K562 (cell line): ENCODE measurements around the gene RNF215. TPM values are rescaled to one million over a fixed set of nuclear protein-coding genes. Genes with fewer than 3 reads are reported as not detected.

Experiments
- BRCA1 ChIP-seq, 2 experiments: fragments of 450-650 bp in 1 of 2; sonication (generic) in 1 of 2; formaldehyde crosslinking in 1 of 2; IDR thresholded peaks; 2 replicates each; pipeline versions ENCODE4 v1.5.0 to v1.6.1; 2017 to 2020; ENCODE audit warnings: mild to moderate bottlenecking in 1 of 2, missing genetic modification reagents in 1 of 2
- NFE2 ChIP-seq: IDR thresholded peaks from 2 replicates; pipeline ENCODE4 v1.6.1; 2014; ENCODE audit warnings: antibody characterized with exemption, low read depth
- TFAM ChIP-seq: fragments of 250-450 bp; sonication (Bioruptor Pico); conservative IDR thresholded peaks from 2 replicates; pipeline ENCODE4 v1.5.0; 2021; ENCODE audit warnings: mild to moderate bottlenecking, moderate library complexity
- TGIF2 ChIP-seq: sonication (generic); formaldehyde crosslinking; IDR thresholded peaks from 2 replicates; pipeline ENCODE4 v1.8.1; 2022; ENCODE audit warnings: mild to moderate bottlenecking, missing genetic modification reagents, moderate library complexity
- XRCC3 ChIP-seq: fragments of 450-650 bp; IDR thresholded peaks from 2 replicates; pipeline ENCODE4 v1.6.1; 2017; ENCODE audit warnings: mild to moderate bottlenecking, moderate library complexity
- ZNF133 ChIP-seq: fragments of 250-450 bp; sonication (Bioruptor Pico); IDR thresholded peaks from 2 replicates; pipeline ENCODE4 v1.4.0; 2020; ENCODE audit warnings: mild to moderate bottlenecking
- ZNF431 ChIP-seq: sonication (generic); formaldehyde crosslinking; IDR thresholded peaks from 2 replicates; pipeline ENCODE4 v1.8.0; 2022; ENCODE audit warnings: mild to moderate bottlenecking, missing genetic modification reagents
- ZNF436 ChIP-seq: fragments of 250-450, 450-650 bp; sonication (Bioruptor Pico); formaldehyde crosslinking; IDR thresholded peaks from 2 replicates; pipeline ENCODE4 v1.7.0; 2020; ENCODE audit warnings: mild to moderate bottlenecking
- polyA plus RNA-seq, 8 experiments: library from polyadenylated mRNA; depleted of rRNA in 4 of 8; stranded (reverse) in 5 of 8; unstranded in 3 of 8; fragments of >200 nt; fragmentation: Nextera tagmentation in 2 of 8; fragmentation: Illumina TruSeq in 1 of 8; extraction: Ambion mirVana in 2 of 8; extraction: Trizol in 1 of 8; gene quantifications; 2 replicates each; pipeline versions ENCODE4 v1.2.1 to v1.2.3, GENCODE V29; 2011 to 2014; ENCODE audit warnings: inconsistent platforms in 1 of 8, missing spikeins in 1 of 8
- total RNA-seq, 7 experiments: library from RNA; depleted of rRNA in 6 of 7; stranded (reverse); fragments of >200 nt in 6 of 7; fragmentation: Illumina TruSeq in 2 of 7; extraction: Trizol in 2 of 7; gene quantifications; 2 replicates each; pipeline versions ENCODE4 v1.2.1 to v1.2.3, GENCODE V29; 2011 to 2021; ENCODE audit warnings: low replicate concordance in 1 of 7
- TF ChIP-seq, protein P1 (sequence below), 2 experiments: fragments of 450-650 bp; formaldehyde crosslinking in 1 of 2; IDR thresholded peaks; 2 replicates each; pipeline versions ENCODE4 v1.4.0 to v1.6.1; 2014 to 2020; ENCODE audit warnings: mild to moderate bottlenecking in 2 of 2, borderline replicate concordance in 1 of 2, low read depth in 1 of 2
- TF ChIP-seq, protein P2 (sequence below): fragments of 250-450 bp; sonication (Bioruptor Pico); IDR thresholded peaks from 2 replicates; pipeline ENCODE4 v1.4.0; 2020; ENCODE audit warnings: borderline replicate concordance
- TF ChIP-seq, protein P3 (sequence below): sonication (generic); formaldehyde crosslinking; IDR thresholded peaks from 2 replicates; pipeline ENCODE4 v1.4.0; 2020; ENCODE audit warnings: mild to moderate bottlenecking, missing genetic modification reagents
- TF ChIP-seq, protein P4 (sequence below): sonication (generic); formaldehyde crosslinking; IDR thresholded peaks from 2 replicates; pipeline ENCODE4 v1.8.1; 2022; ENCODE audit warnings: missing genetic modification reagents

Gene RNF215
- total and polyA plus RNA-seq, 9 of the 15 experiments (the other 6 are each of a cell fraction or from before 2014, with no cell fraction given) = 0.08 to 9.8 (median 2.7) TPM

DNA sequence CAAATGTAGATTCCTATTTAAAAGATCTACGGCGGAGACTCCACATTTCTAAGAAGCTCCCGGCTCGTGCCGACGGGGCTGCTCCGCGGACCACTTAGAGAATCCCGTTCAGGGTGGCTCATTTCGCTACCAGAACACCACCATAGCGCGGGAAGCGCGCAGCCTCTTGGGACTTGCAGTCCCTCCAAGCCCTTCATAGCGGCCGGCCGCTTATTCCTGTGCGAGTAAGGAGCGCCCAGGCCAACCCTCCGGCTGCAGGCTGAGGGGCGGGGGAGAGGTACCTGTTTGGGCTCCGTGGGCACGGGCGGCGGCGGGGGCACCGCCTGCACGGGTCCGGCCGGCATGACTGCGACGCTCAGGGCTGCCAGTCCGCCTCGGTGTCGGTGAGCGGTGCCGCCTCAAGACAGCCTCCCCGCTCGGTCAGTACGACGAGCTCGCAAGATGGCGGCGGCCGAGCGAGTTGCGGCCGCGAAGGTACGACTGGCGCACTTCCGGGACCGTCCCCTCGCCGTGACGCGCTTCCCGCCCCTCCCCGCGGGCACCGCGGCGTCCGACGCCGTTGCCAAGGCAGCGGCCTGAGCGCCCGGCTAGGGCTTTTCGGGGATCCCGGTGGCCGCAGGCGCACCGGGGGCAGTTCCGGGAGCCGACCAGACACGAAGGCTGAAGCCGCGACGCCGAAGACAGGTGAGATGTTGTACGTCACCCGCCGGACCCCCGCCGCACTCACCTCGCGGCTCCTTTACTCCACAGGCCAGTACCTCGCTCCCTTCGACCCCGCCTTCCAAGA lies 30.6 kb downstream of the RNF215 start, which contains the start of the genes CCDC157 and SF3A1 (continued):
- TF ChIP-seq TFAM (CRISPR knock-in tag) = no peak
- TF ChIP-seq BRCA1 (IDR thresholded peaks at IDR 0.05) = no peak
- no peak for TF ChIP-seq BRCA1 (CRISPR knock-in tag; IDR thresholded peaks at IDR 0.05)
- TF ChIP-seq, protein P1, sequence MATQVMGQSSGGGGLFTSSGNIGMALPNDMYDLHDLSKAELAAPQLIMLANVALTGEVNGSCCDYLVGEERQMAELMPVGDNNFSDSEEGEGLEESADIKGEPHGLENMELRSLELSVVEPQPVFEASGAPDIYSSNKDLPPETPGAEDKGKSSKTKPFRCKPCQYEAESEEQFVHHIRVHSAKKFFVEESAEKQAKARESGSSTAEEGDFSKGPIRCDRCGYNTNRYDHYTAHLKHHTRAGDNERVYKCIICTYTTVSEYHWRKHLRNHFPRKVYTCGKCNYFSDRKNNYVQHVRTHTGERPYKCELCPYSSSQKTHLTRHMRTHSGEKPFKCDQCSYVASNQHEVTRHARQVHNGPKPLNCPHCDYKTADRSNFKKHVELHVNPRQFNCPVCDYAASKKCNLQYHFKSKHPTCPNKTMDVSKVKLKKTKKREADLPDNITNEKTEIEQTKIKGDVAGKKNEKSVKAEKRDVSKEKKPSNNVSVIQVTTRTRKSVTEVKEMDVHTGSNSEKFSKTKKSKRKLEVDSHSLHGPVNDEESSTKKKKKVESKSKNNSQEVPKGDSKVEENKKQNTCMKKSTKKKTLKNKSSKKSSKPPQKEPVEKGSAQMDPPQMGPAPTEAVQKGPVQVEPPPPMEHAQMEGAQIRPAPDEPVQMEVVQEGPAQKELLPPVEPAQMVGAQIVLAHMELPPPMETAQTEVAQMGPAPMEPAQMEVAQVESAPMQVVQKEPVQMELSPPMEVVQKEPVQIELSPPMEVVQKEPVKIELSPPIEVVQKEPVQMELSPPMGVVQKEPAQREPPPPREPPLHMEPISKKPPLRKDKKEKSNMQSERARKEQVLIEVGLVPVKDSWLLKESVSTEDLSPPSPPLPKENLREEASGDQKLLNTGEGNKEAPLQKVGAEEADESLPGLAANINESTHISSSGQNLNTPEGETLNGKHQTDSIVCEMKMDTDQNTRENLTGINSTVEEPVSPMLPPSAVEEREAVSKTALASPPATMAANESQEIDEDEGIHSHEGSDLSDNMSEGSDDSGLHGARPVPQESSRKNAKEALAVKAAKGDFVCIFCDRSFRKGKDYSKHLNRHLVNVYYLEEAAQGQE (IDR thresholded peaks at IDR 0.05; ENCODE audit: borderline replicate concordance) = no peak
- TF ChIP-seq, protein P1 (CRISPR knock-in tag; IDR thresholded peaks at IDR 0.05; ENCODE audit: low read depth) = peak; percentile 45; the same call in 1 of the 2 replicates
- TF ChIP-seq ZNF436 = no peak
- no peak for TF ChIP-seq TGIF2 (CRISPR knock-in tag)
- TF ChIP-seq ZNF431 = no peak
- TF ChIP-seq, protein P2, sequence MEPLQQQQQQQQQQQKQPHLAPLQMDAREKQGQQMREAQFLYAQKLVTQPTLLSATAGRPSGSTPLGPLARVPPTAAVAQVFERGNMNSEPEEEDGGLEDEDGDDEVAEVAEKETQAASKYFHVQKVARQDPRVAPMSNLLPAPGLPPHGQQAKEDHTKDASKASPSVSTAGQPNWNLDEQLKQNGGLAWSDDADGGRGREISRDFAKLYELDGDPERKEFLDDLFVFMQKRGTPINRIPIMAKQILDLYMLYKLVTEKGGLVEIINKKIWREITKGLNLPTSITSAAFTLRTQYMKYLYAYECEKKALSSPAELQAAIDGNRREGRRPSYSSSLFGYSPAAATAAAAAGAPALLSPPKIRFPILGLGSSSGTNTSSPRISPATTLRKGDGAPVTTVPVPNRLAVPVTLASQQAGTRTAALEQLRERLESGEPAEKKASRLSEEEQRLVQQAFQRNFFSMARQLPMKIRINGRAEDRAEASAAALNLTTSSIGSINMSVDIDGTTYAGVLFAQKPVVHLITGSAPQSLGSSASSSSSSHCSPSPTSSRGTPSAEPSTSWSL (CRISPR knock-in tag) = no peak
- no peak for TF ChIP-seq NFE2
- no peak for TF ChIP-seq ZNF133
- TF ChIP-seq, protein P3, sequence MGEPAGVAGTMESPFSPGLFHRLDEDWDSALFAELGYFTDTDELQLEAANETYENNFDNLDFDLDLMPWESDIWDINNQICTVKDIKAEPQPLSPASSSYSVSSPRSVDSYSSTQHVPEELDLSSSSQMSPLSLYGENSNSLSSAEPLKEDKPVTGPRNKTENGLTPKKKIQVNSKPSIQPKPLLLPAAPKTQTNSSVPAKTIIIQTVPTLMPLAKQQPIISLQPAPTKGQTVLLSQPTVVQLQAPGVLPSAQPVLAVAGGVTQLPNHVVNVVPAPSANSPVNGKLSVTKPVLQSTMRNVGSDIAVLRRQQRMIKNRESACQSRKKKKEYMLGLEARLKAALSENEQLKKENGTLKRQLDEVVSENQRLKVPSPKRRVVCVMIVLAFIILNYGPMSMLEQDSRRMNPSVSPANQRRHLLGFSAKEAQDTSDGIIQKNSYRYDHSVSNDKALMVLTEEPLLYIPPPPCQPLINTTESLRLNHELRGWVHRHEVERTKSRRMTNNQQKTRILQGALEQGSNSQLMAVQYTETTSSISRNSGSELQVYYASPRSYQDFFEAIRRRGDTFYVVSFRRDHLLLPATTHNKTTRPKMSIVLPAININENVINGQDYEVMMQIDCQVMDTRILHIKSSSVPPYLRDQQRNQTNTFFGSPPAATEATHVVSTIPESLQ (CRISPR knock-in tag) = no peak
- TF ChIP-seq, protein P4, sequence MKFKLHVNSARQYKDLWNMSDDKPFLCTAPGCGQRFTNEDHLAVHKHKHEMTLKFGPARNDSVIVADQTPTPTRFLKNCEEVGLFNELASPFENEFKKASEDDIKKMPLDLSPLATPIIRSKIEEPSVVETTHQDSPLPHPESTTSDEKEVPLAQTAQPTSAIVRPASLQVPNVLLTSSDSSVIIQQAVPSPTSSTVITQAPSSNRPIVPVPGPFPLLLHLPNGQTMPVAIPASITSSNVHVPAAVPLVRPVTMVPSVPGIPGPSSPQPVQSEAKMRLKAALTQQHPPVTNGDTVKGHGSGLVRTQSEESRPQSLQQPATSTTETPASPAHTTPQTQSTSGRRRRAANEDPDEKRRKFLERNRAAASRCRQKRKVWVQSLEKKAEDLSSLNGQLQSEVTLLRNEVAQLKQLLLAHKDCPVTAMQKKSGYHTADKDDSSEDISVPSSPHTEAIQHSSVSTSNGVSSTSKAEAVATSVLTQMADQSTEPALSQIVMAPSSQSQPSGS = no peak
- TF ChIP-seq XRCC3 = no peak
